Breast epithelium (tissue), 4 donors: ENCODE results near the gene OTOF. TPM values are rescaled to one million over a fixed set of nuclear protein-coding genes. Genes with fewer than 3 reads are reported as not detected.

Experiments
- DNase-seq, 2 donors: peaks; one replicate each; pipeline ENCODE4 v3.0.0-alpha.2; 2019; ENCODE audit warnings: low spot score in 2 of 2
- H3K27ac ChIP-seq, 2 donors: fragments of 200-600 bp; sonication (generic) in 1 of 2; one replicate each; pipeline ENCODE4 v1.5.1; 2016 to 2019; ENCODE audit warnings: mild to moderate bottlenecking in 1 of 2
- H3K27me3 ChIP-seq, 2 donors: fragments of 200-600 bp; sonication (generic) in 1 of 2; one replicate each; pipeline versions ENCODE4 v1.5.1 to v1.6.0; 2017 to 2019; ENCODE audit warnings: control low read depth in 1 of 2, mild to moderate bottlenecking in 1 of 2
- H3K36me3 ChIP-seq: fragments of 200-600 bp; one replicate; pipeline ENCODE4 v1.5.1; 2019
- H3K4me1 ChIP-seq, 2 donors: fragments of 200-600 bp; sonication (generic); one replicate each; pipeline ENCODE4 v1.5.1; 2016 to 2019; ENCODE audit warnings: control low read depth in 1 of 2
- H3K4me3 ChIP-seq, 3 donors: fragments of 200-600 bp; sonication (generic); 1 replicate in 2 of 3; 2 replicates in 1 of 3; pipeline ENCODE4 v1.5.1; 2016 to 2019; ENCODE audit warnings: mild to moderate bottlenecking in 3 of 3, moderate library complexity in 2 of 3
- H3K9me3 ChIP-seq, 2 donors: fragments of 200-600 bp; sonication (generic) in 1 of 2; one replicate each; pipeline ENCODE4 v1.5.1; 2016 to 2019; ENCODE audit warnings: control low read depth in 1 of 2
- CTCF ChIP-seq, 3 donors: fragments of 450-650 bp; IDR thresholded peaks; one replicate each; pipeline ENCODE4 v1.5.1; 2016 to 2017; ENCODE audit warnings: antibody characterized with exemption in 3 of 3, mild to moderate bottlenecking in 3 of 3, moderate library complexity in 3 of 3
- POLR2A ChIP-seq: fragments of 450-650 bp; IDR thresholded peaks from one replicate; pipeline ENCODE4 v1.6.1; 2016; ENCODE audit warnings: antibody characterized with exemption, mild to moderate bottlenecking, moderate library complexity
- POLR2AphosphoS5 ChIP-seq, 3 donors: sonication (generic); formaldehyde crosslinking; IDR thresholded peaks; one replicate each; pipeline ENCODE4 v1.6.1; 2017; ENCODE audit warnings: antibody characterized with exemption in 3 of 3
- intact Hi-C: fragments of 100-400 bp; cut with DNase I; formaldehyde crosslinking; loops from one replicate; pipeline ENCODE4 v1.15.1; 2023; ENCODE audit warnings: low total_unique reads
- total RNA-seq, 3 donors: library from RNA; depleted of rRNA; stranded (reverse); fragments of >200 nt; gene quantifications; one replicate each; pipeline ENCODE4 v1.1.0, GENCODE V29; 2016

OTOF gene
- under 1 TPM; 0.15 to 0.33 (median 0.32) TPM for total RNA-seq

- DNase-seq = no peak
- intact Hi-C loops = no loop called here
- Histone ChIP-seq H3K27ac (no peak within 1 kb of the TSS), H3K9me3 (no peaks in the 10 kb centered on the region), H3K4me3 (no peak within 1 kb of the TSS), H3K36me3 (no peaks in the 10 kb centered on the region), H3K27me3 (no peaks in the 10 kb centered on the region), H3K4me1 (no peaks in the 10 kb centered on the region)
- TF ChIP-seq CTCF (IDR thresholded peaks at IDR 0.05) (no peak), POLR2A (no peak), POLR2AphosphoS5 (IDR thresholded peaks at IDR 0.05) (no peak)
Measured at GRCh38 chr2:26477911-26478253, at the start of gene OTOF. Gene OTOF, minus strand, starts transcription at chr2:26478124.

- Histone ChIP-seq H3K4me1 (no peaks in the 10 kb centered on the region), H3K27me3 (peaks cover 0 to 6% of the 10 kb centered on the region in 2 donors), H3K4me3 (no peak overlapping the region), H3K9me3 (no peaks in the 10 kb centered on the region), H3K27ac (no peak overlapping the region), H3K36me3 (no peaks in the 10 kb centered on the region)
- TF ChIP-seq CTCF (IDR thresholded peaks at IDR 0.05) (no peak), POLR2AphosphoS5 (IDR thresholded peaks at IDR 0.05) (no peak), POLR2A (no peak)
- no peak for DNase-seq
- intact Hi-C loops = no loop called here
Measured at GRCh38 chr2:26526589-26526988, 48.7 kb upstream of the OTOF start.

- Histone ChIP-seq H3K4me3 (no peak overlapping the region), H3K36me3 (no peaks in the 10 kb centered on the region), H3K27me3 (peaks cover 0 to 7% of the 10 kb centered on the region in 2 donors), H3K9me3 (no peaks in the 10 kb centered on the region), H3K4me1 (no peaks in the 10 kb centered on the region), H3K27ac (no peak overlapping the region)
- intact Hi-C loops = no loop called here
- no peak for TF ChIP-seq POLR2A
- no peak for TF ChIP-seq CTCF (IDR thresholded peaks at IDR 0.05)
- TF ChIP-seq POLR2AphosphoS5 (IDR thresholded peaks at IDR 0.05) = no peak
- DNase-seq = no peak
Measured at GRCh38 chr2:26526105-26526504, 48.2 kb upstream of the OTOF start.

- Histone ChIP-seq H3K27me3 (peaks cover 0 to 18% of the 10 kb centered on the region in 2 donors), H3K4me1 (no peaks in the 10 kb centered on the region), H3K36me3 (no peaks in the 10 kb centered on the region), H3K9me3 (no peaks in the 10 kb centered on the region), H3K4me3 (no peak overlapping the region), H3K27ac (no peak overlapping the region)
- intact Hi-C loops = no loop called here
- DNase-seq = peak in 1 of 2 donors; percentile 7
- no peak for TF ChIP-seq POLR2AphosphoS5 (IDR thresholded peaks at IDR 0.05)
- TF ChIP-seq POLR2A = no peak
- TF ChIP-seq CTCF (IDR thresholded peaks at IDR 0.05) = no peak
Measured at GRCh38 chr2:26523750-26524149, 45.8 kb upstream of the OTOF start.

- peaks cover 0 to 18% of the 10 kb centered on the region in 2 donors for H3K27me3 ChIP-seq
- H3K4me1 ChIP-seq = no peaks in the 10 kb centered on the region
- no peak overlapping the region for H3K4me3 ChIP-seq
- TF ChIP-seq POLR2AphosphoS5 (IDR thresholded peaks at IDR 0.05) = no peak
- no peak for TF ChIP-seq POLR2A
- no peak for TF ChIP-seq CTCF (IDR thresholded peaks at IDR 0.05)
- no peak for DNase-seq
- no peaks in the 10 kb centered on the region for H3K9me3 ChIP-seq
- no peak overlapping the region for H3K27ac ChIP-seq
- intact Hi-C loops = no loop called here
- no peaks in the 10 kb centered on the region for H3K36me3 ChIP-seq
Measured at GRCh38 chr2:26522751-26523171, 44.8 kb upstream of the OTOF start.
